ENCODE results near the gene HIF1AN. TPM values are rescaled to one million over a fixed set of nuclear protein-coding genes. Genes with fewer than 3 reads are reported as not detected.

Gene HIF1AN
- total RNA-seq, 4 donors from 2014 or later, result 9.1 to 15.4 (median 11.1) TPM

GRCh38 chr10:100561005-100561404, 25.3 kb downstream of the HIF1AN start:
- no peak overlapping the region for H3K4me3 ChIP-seq (replicated peaks in 1 of 3)
- intact Hi-C loops (cut with DNase I), result no loop called here
- no peak overlapping the region for H3K27ac ChIP-seq
- WGBS, 2 donors, result 61 to 83% methylated on average over 2 of the region's 2 CpGs
- no peaks in the 10 kb centered on the region for H3K9me3 ChIP-seq
- TF ChIP-seq POLR2A (IDR thresholded peaks at IDR 0.05) (no peak), CTCF (IDR thresholded peaks at IDR 0.05) (no peak)
- H3K27me3 ChIP-seq, result peaks cover 12% of the 10 kb centered on the region
- DNase-seq, result no peak
- H3K4me1 ChIP-seq, result peaks cover 7 to 11% of the 10 kb centered on the region in 2 donors
- H3K36me3 ChIP-seq, result no peaks in the 10 kb centered on the region

GRCh38 chr10:100562008-100562672, 26.4 kb downstream of the HIF1AN start:
- Histone ChIP-seq H3K36me3 (no peaks in the 10 kb centered on the region), H3K27ac (no peak overlapping the region), H3K4me1 (peaks cover 7 to 11% of the 10 kb centered on the region in 2 donors), H3K4me3 (replicated peaks in 1 of 3) (no peak overlapping the region), H3K27me3 (peaks cover 12% of the 10 kb centered on the region), H3K9me3 (no peaks in the 10 kb centered on the region)
- TF ChIP-seq POLR2A (IDR thresholded peaks at IDR 0.05), result no peak
- peak in 5 of 6 experiments; percentile 33 to 72 (median 46) for TF ChIP-seq CTCF (IDR thresholded peaks at IDR 0.05)
- 3 to 8% methylated on average over 24 to 27 of the region's 62 CpGs for WGBS, 2 donors
- intact Hi-C loops (cut with DNase I), result no loop called here
- peak; percentile 45 to 50 for DNase-seq

- Histone ChIP-seq H3K27ac (no peak overlapping the region), H3K9me3 (no peaks in the 10 kb centered on the region), H3K4me3 (replicated peaks in 1 of 3) (no peak overlapping the region), H3K36me3 (no peaks in the 10 kb centered on the region), H3K4me1 (peaks cover 7 to 11% of the 10 kb centered on the region in 2 donors), H3K27me3 (peaks cover 15% of the 10 kb centered on the region)
- 63 to 68% methylated on average over 9 of the region's 9 CpGs for WGBS, 2 donors
- TF ChIP-seq CTCF (IDR thresholded peaks at IDR 0.05) (no peak), POLR2A (IDR thresholded peaks at IDR 0.05) (no peak)
- intact Hi-C loops (cut with DNase I), result no loop called here
- DNase-seq, result no peak
Observed at GRCh38 chr10:100565206-100565985, 29.7 kb downstream of the HIF1AN start.

- Histone ChIP-seq H3K27me3 (peaks cover 15% of the 10 kb centered on the region), H3K36me3 (no peaks in the 10 kb centered on the region), H3K4me1 (peaks cover 7 to 11% of the 10 kb centered on the region in 2 donors), H3K27ac (no peak overlapping the region), H3K4me3 (replicated peaks in 1 of 3) (no peak overlapping the region), H3K9me3 (no peaks in the 10 kb centered on the region)
- WGBS, 2 donors, result 54 to 58% methylated on average over 3 of the region's 3 CpGs
- intact Hi-C loops (cut with DNase I), result no loop called here
- no peak for DNase-seq
- TF ChIP-seq CTCF (IDR thresholded peaks at IDR 0.05) (no peak), POLR2A (IDR thresholded peaks at IDR 0.05) (no peak)
Observed at GRCh38 chr10:100566561-100566960, 30.8 kb downstream of the HIF1AN start.

GRCh38 chr10:100567249-100567648, 31.5 kb downstream of the HIF1AN start:
- Histone ChIP-seq H3K9me3 (no peaks in the 10 kb centered on the region), H3K4me3 (replicated peaks in 1 of 3) (no peak overlapping the region), H3K27me3 (peaks cover 9% of the 10 kb centered on the region), H3K27ac (no peak overlapping the region), H3K4me1 (peaks cover 3 to 6% of the 10 kb centered on the region in 2 donors), H3K36me3 (no peaks in the 10 kb centered on the region)
- intact Hi-C loops (cut with DNase I), result no loop called here
- no peak for DNase-seq
- TF ChIP-seq POLR2A (IDR thresholded peaks at IDR 0.05), result no peak
- TF ChIP-seq CTCF (IDR thresholded peaks at IDR 0.05), result no peak
- WGBS, 2 donors, result 41 to 43% methylated on average over 11 of the region's 11 CpGs
